Eye (tissue), 1 donor: Measurements from ENCODE around the gene SRC.

Experiments
- DNase-seq: peaks from one replicate; pipeline ENCODE4 v3.0.0-alpha.2; 2015

Gene SRC

GRCh38 chr20:37315452-37316110 lies 30.4 kb upstream of the SRC start:
- no peak for DNase-seq

GRCh38 chr20:37316116-37316774 lies 29.7 kb upstream of the SRC start:
- no peak for DNase-seq

GRCh38 chr20:37316775-37317170 lies 29.2 kb upstream of the SRC start:
- no peak for DNase-seq

GRCh38 chr20:37317316-37317715 lies 28.6 kb upstream of the SRC start:
- DNase-seq: no peak

GRCh38 chr20:37317994-37318640 lies 27.8 kb upstream of the SRC start:
- no peak for DNase-seq

- peak; percentile 77 for DNase-seq
Observed at GRCh38 chr20:37319151-37319671, 26.7 kb upstream of the SRC start.

- DNase-seq: no peak
Observed at GRCh38 chr20:37323985-37324384, 22.0 kb upstream of the SRC start.

GRCh38 chr20:37325206-37325605 lies 20.7 kb upstream of the SRC start:
- DNase-seq: no peak

- no peak for DNase-seq
Observed at GRCh38 chr20:37326666-37327065, 19.3 kb upstream of the SRC start.

- no peak for DNase-seq
Observed at GRCh38 chr20:37327748-37328147, 18.2 kb upstream of the SRC start.

GRCh38 chr20:37328149-37328945 lies 17.6 kb upstream of the SRC start:
- no peak for DNase-seq

GRCh38 chr20:37329481-37330165 lies 16.3 kb upstream of the SRC start:
- DNase-seq: no peak

GRCh38 chr20:37330316-37330715 lies 15.6 kb upstream of the SRC start:
- no peak for DNase-seq

GRCh38 chr20:37331060-37331857 lies 14.7 kb upstream of the SRC start:
- no peak for DNase-seq

GRCh38 chr20:37333130-37333847 lies 12.7 kb upstream of the SRC start:
- DNase-seq: no peak

- no peak for DNase-seq
Observed at GRCh38 chr20:37333848-37334318, 12.1 kb upstream of the SRC start.

GRCh38 chr20:37334450-37334849 lies 11.5 kb upstream of the SRC start:
- no peak for DNase-seq

- DNase-seq: no peak
Observed at GRCh38 chr20:37335642-37336368, 10.1 kb upstream of the SRC start.

GRCh38 chr20:37336369-37337207 lies 9.4 kb upstream of the SRC start:
- no peak for DNase-seq
